ENCODE measurements around the gene SHMT2.

- TF ChIP-seq POLR2A (IDR thresholded peaks at IDR 0.05; ENCODE audit: extremely low read depth, insufficient read length) (no peak), CTCF (IDR thresholded peaks at IDR 0.05; ENCODE audit: low read depth, low read length) (no peak)
These were observed 20.8 kb upstream of the SHMT2 start for GRCh38 chr12:57208631-57209282.

Measured in NB4 (cell line).